H9 (cell line): ENCODE data around the gene EVPL. TPM values are rescaled to one million over a fixed set of nuclear protein-coding genes. Genes with fewer than 3 reads are reported as not detected.

Source experiments
- DNase-seq: peaks from one replicate; pipeline ENCODE4 v3.0.0-alpha.2; 2017
- H2AFZ ChIP-seq: one replicate; pipeline ENCODE4 v1.6.1; 2013; ENCODE audit warnings: mild to moderate bottlenecking, low read length, control low read depth, moderate library complexity
- H2AK5ac ChIP-seq: 2 replicates; pipeline ENCODE4 v1.6.1; 2013; ENCODE audit warnings: low read length, control low read depth, mixed read lengths; ENCODE audit not compliant: insufficient read length
- H2BK120ac ChIP-seq: one replicate; pipeline ENCODE4 v1.6.1; 2013; ENCODE audit warnings: low read depth, mild to moderate bottlenecking, low read length, control low read depth, inconsistent platforms; ENCODE audit not compliant: poor library complexity, severe bottlenecking
- H2BK12ac ChIP-seq: 2 replicates; pipeline ENCODE4 v1.6.1; 2013; ENCODE audit warnings: low read length, control low read depth, mixed read lengths, low read depth; ENCODE audit not compliant: insufficient read length
- H2BK15ac ChIP-seq: 2 replicates; pipeline ENCODE4 v1.6.1; 2013; ENCODE audit warnings: low read depth, low read length, control low read depth
- H2BK20ac ChIP-seq: one replicate; pipeline ENCODE4 v1.6.1; 2013; ENCODE audit warnings: low read depth, mild to moderate bottlenecking, low read length, control low read depth, inconsistent platforms; ENCODE audit not compliant: poor library complexity, severe bottlenecking
- H2BK5ac ChIP-seq: 2 replicates; pipeline ENCODE4 v1.6.1; 2013; ENCODE audit warnings: low read length, control low read depth, mixed read lengths; ENCODE audit not compliant: insufficient read length
- H3K14ac ChIP-seq: 2 replicates; pipeline ENCODE4 v1.6.1; 2013; ENCODE audit warnings: low read length, control low read depth; ENCODE audit not compliant: insufficient read depth
- H3K18ac ChIP-seq: 2 replicates; pipeline ENCODE4 v1.6.1; 2013; ENCODE audit warnings: low read depth, mild to moderate bottlenecking, mixed read lengths, low read length, control low read depth; ENCODE audit not compliant: insufficient read length
- H3K23ac ChIP-seq: 2 replicates; pipeline ENCODE4 v1.6.1; 2013; ENCODE audit warnings: low read length, control low read depth, mixed read lengths, low read depth; ENCODE audit not compliant: insufficient read length
- H3K23me2 ChIP-seq: 2 replicates; pipeline ENCODE4 v1.6.1; 2013; ENCODE audit warnings: low read depth, mild to moderate bottlenecking, mixed read lengths, low read length, control low read depth; ENCODE audit not compliant: insufficient read length, poor library complexity, severe bottlenecking
- H3K27ac ChIP-seq: 2 replicates; pipeline ENCODE4 v1.5.1; 2013; ENCODE audit warnings: low read length, control low read depth, mixed read lengths, low read depth; ENCODE audit not compliant: insufficient read length
- H3K27me3 ChIP-seq: 2 replicates; pipeline ENCODE4 v1.6.1; 2013; ENCODE audit warnings: low read length, control low read depth, inconsistent platforms; ENCODE audit not compliant: insufficient read depth
- H3K4ac ChIP-seq: 2 replicates; pipeline ENCODE4 v1.6.1; 2013; ENCODE audit warnings: low read depth, mild to moderate bottlenecking, control low read depth, inconsistent platforms, low read length, moderate library complexity
- H3K4me1 ChIP-seq: 2 replicates; pipeline ENCODE4 v1.6.1; 2013; ENCODE audit warnings: low read length, control low read depth, inconsistent platforms; ENCODE audit not compliant: insufficient read depth
- H3K4me2 ChIP-seq: 2 replicates; pipeline ENCODE4 v1.6.1; 2013; ENCODE audit warnings: low read length, control low read depth, mixed read lengths; ENCODE audit not compliant: insufficient read length, insufficient read depth
- H3K56ac ChIP-seq: 2 replicates; pipeline ENCODE4 v1.6.1; 2013; ENCODE audit warnings: low read depth, mild to moderate bottlenecking, mixed read lengths, low read length, control low read depth; ENCODE audit not compliant: insufficient read length
- H3K79me1 ChIP-seq: 2 replicates; pipeline ENCODE4 v1.6.1; 2013; ENCODE audit warnings: low read depth, mild to moderate bottlenecking, moderate library complexity, low read length, control low read depth, inconsistent platforms; ENCODE audit not compliant: insufficient read depth, poor library complexity, severe bottlenecking
- H3K79me2 ChIP-seq: 2 replicates; pipeline ENCODE4 v1.6.1; 2013; ENCODE audit warnings: low read length, control low read depth, inconsistent platforms; ENCODE audit not compliant: insufficient read depth
- H3K9ac ChIP-seq: 2 replicates; pipeline ENCODE4 v1.6.1; 2013; ENCODE audit warnings: low read length, control low read depth, mixed read lengths; ENCODE audit not compliant: insufficient read length; ENCODE audit errors: extremely low read depth
- H3K9me3 ChIP-seq: one replicate; pipeline ENCODE4 v1.6.1; 2013; ENCODE audit warnings: low read depth, low read length, inconsistent platforms; ENCODE audit not compliant: control insufficient read depth
- H3T11ph ChIP-seq: one replicate; pipeline ENCODE4 v1.6.1; 2013; ENCODE audit warnings: mild to moderate bottlenecking, low read length, control low read depth, inconsistent platforms
- H4K20me1 ChIP-seq: one replicate; pipeline ENCODE4 v1.6.1; 2013; ENCODE audit not compliant: control insufficient read depth, insufficient read length, insufficient read depth
- H4K5ac ChIP-seq: 2 replicates; pipeline ENCODE4 v1.6.1; 2013; ENCODE audit warnings: low read depth, mild to moderate bottlenecking, mixed read lengths, low read length, control low read depth; ENCODE audit not compliant: insufficient read length
- H4K8ac ChIP-seq: replicated peaks from 2 replicates; pipeline ENCODE4 v1.6.1; 2013; ENCODE audit warnings: low read length, control low read depth, mixed read lengths, low read depth; ENCODE audit not compliant: insufficient read length
- H4K91ac ChIP-seq: 2 replicates; pipeline ENCODE4 v1.6.1; 2013; ENCODE audit warnings: low read depth, mild to moderate bottlenecking, moderate library complexity, mixed read lengths, low read length, control low read depth; ENCODE audit not compliant: insufficient read length
- H3K27ac Mint-ChIP-seq, 3 experiments: 2 replicates in 2 of 3; 3 replicates in 1 of 3; pipeline ENCODE4 v1.8.0; 2020 to 2021; ENCODE audit warnings: mixed read lengths in 3 of 3, mild to moderate bottlenecking in 1 of 3, moderate library complexity in 1 of 3
- H3K27me3 Mint-ChIP-seq: 2 replicates; pipeline ENCODE4 v1.8.0; 2021; ENCODE audit warnings: low read depth, mild to moderate bottlenecking, moderate library complexity, mixed read lengths
- H3K36me3 Mint-ChIP-seq, 3 experiments: 2 replicates in 2 of 3; 3 replicates in 1 of 3; pipeline ENCODE4 v1.8.0; 2020 to 2021; ENCODE audit warnings: low read depth in 3 of 3, mixed read lengths in 3 of 3; ENCODE audit not compliant: insufficient read depth in 1 of 3
- H3K4me1 Mint-ChIP-seq, 2 experiments: 2 replicates each; pipeline ENCODE4 v1.8.0; 2020; ENCODE audit warnings: mixed read lengths in 2 of 2
- H3K4me3 Mint-ChIP-seq, 2 experiments: 2 replicates in 1 of 2; 3 replicates in 1 of 2; pipeline ENCODE4 v1.8.0; 2020 to 2021; ENCODE audit warnings: mild to moderate bottlenecking in 2 of 2, mixed read lengths in 2 of 2, moderate library complexity in 1 of 2
- H3K9me3 Mint-ChIP-seq, 2 experiments: 2 replicates in 1 of 2; 3 replicates in 1 of 2; pipeline ENCODE4 v1.8.0; 2020; ENCODE audit warnings: mild to moderate bottlenecking in 2 of 2, mixed read lengths in 2 of 2, moderate library complexity in 1 of 2
- WGBS: extraction: QIAGEN DNeasy Blood & Tissue Kit; methylation state at CpG from one replicate; pipeline ENCODE4 v1.1.7; 2013; ENCODE audit warnings: missing lambda C conversion rate, low lambda C conversion rate, mixed read lengths; ENCODE audit not compliant: insufficient read length; ENCODE audit errors: extremely low coverage; 5-methylcytosine and 5-hydroxymethylcytosine counted together
- total RNA-seq: library from RNA; stranded (reverse); gene quantifications from 2 replicates; pipeline ENCODE4 v1.2.1, GENCODE V29; 2021
- TF ChIP-seq, protein P1 (sequence below): fragments of 200-600 bp; sonication (generic); conservative IDR thresholded peaks from 3 replicates; pipeline ENCODE4 v1.8.0; 2021; ENCODE audit warnings: antibody characterized with exemption, mild to moderate bottlenecking

The EVPL gene
- total RNA-seq, 1 experiment from 2014 or later = 0.48 TPM

DNA sequence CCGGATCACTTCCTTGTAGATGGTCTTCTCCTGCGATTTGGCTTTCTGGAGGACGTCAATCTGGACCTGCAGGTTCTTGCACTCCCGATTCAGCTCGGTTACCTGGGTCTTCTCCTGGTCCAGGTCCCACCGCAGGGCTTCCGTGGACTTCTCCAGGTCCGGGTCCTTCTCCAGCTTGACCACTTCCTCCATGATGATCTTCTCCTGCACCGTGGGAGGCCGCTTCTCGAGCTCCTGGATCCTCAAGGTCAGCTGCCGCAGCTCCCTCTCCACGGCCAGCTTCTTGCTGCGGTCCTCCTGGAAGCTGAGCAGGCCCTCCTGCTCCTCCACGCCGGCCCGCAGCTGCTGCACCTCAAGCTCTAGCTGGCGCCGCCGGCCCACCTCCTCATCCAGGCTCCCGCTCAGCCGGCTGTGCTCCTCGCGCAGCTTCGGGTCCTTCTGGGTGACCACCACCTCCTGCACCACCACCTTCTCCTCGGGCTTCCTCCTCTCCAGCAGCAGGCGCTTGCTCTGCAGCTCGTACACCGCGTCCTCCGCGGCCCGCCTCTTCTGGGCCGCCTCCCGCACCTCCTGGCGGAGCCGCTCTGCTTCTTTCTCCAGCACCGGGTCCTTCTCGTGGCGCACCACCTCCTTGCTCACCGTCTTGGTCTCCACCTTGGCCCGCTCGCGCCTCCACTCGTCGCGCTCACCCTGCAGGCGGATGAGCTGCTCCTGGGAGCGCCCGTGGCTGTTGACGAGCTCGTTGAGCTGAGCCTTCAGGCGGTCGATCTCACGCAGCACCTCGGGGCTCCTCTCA, 18.3 kb downstream of the EVPL start:
- no CpG with 5 or more reads among the region's 56 CpGs for WGBS
- Mint-ChIP-seq H3K27me3 (peaks cover 4% of the 10 kb centered on the region), H3K4me3 (no peak overlapping the region), H3K9me3 (peaks cover 0 to 2% of the 10 kb centered on the region in 2 experiments; a peak in 3 of 5 replicates), H3K27ac (no peak overlapping the region; a peak in 2 of 7 replicates), H3K4me1 (peaks cover 3 to 6% of the 10 kb centered on the region in 2 experiments), H3K36me3 (peaks cover 2 to 12% (median 9%) of the 10 kb centered on the region in 3 experiments; a peak in 4 of 7 replicates)
- no peak overlapping the region for H4K8ac ChIP-seq
- no peak overlapping the region for H2BK12ac ChIP-seq
- H3K23ac ChIP-seq = no peak overlapping the region
- H3K27me3 ChIP-seq = no peaks in the 10 kb centered on the region
- H3K9ac ChIP-seq = no peak overlapping the region
- no peak overlapping the region for H2BK5ac ChIP-seq
- no peak overlapping the region for H3K14ac ChIP-seq
- no peak overlapping the region for H3K27ac ChIP-seq
- no peaks in the 10 kb centered on the region for H4K20me1 ChIP-seq
- no peaks in the 10 kb centered on the region for H3K79me1 ChIP-seq
- no peak overlapping the region for H3K4ac ChIP-seq
- H3K9me3 ChIP-seq = no peaks in the 10 kb centered on the region
- H2AFZ ChIP-seq = no peak overlapping the region
- H4K91ac ChIP-seq = no peak overlapping the region
- H3K18ac ChIP-seq = no peak overlapping the region
- H2BK20ac ChIP-seq = no peak overlapping the region
- no peaks in the 10 kb centered on the region for H3K23me2 ChIP-seq
- TF ChIP-seq, protein P1, sequence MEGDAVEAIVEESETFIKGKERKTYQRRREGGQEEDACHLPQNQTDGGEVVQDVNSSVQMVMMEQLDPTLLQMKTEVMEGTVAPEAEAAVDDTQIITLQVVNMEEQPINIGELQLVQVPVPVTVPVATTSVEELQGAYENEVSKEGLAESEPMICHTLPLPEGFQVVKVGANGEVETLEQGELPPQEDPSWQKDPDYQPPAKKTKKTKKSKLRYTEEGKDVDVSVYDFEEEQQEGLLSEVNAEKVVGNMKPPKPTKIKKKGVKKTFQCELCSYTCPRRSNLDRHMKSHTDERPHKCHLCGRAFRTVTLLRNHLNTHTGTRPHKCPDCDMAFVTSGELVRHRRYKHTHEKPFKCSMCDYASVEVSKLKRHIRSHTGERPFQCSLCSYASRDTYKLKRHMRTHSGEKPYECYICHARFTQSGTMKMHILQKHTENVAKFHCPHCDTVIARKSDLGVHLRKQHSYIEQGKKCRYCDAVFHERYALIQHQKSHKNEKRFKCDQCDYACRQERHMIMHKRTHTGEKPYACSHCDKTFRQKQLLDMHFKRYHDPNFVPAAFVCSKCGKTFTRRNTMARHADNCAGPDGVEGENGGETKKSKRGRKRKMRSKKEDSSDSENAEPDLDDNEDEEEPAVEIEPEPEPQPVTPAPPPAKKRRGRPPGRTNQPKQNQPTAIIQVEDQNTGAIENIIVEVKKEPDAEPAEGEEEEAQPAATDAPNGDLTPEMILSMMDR = no peak
- no peak overlapping the region for H4K5ac ChIP-seq
- H3K4me2 ChIP-seq = no peak overlapping the region
- no peak overlapping the region for H2BK15ac ChIP-seq
- H3K56ac ChIP-seq = no peak overlapping the region
- no peak overlapping the region for H2AK5ac ChIP-seq
- no peak for DNase-seq
- no peaks in the 10 kb centered on the region for H3K79me2 ChIP-seq
- H3T11ph ChIP-seq = no peak overlapping the region
- H3K4me1 ChIP-seq = no peaks in the 10 kb centered on the region
- H2BK120ac ChIP-seq = no peak overlapping the region
